HS-27A (cell line): Measurements from ENCODE around the gene PPIL1.
"Not testable (repeated sequence)": the region's sequence is repeated elsewhere in the genome, so short reads cannot be mapped to it uniquely, and the experiment has no call there.

Experiments
- DNase-seq: peaks from one replicate; pipeline ENCODE4 v3.0.0-alpha.2; 2012; ENCODE audit warnings: low read depth, missing footprints

The PPIL1 gene

GRCh38 chr6:36814249-36814648 lies 60.4 kb downstream of the PPIL1 start:
- DNase-seq = no peak

- no peak for DNase-seq
Measured at GRCh38 chr6:36813526-36813925, 61.1 kb downstream of the PPIL1 start.

GRCh38 chr6:36813047-36813446 lies 61.6 kb downstream of the PPIL1 start:
- not testable (repeated sequence) for DNase-seq

- no peak for DNase-seq
Measured at GRCh38 chr6:36809941-36810803, 64.4 kb downstream of the PPIL1 start.

- no peak for DNase-seq
Measured at GRCh38 chr6:36809156-36809555, 65.4 kb downstream of the PPIL1 start.

GRCh38 chr6:36808634-36809033 lies 66.0 kb downstream of the PPIL1 start:
- DNase-seq = no peak

- DNase-seq = no peak
Measured at GRCh38 chr6:36807750-36808149, 66.9 kb downstream of the PPIL1 start.

GRCh38 chr6:36807143-36807542 lies 67.5 kb downstream of the PPIL1 start:
- DNase-seq = no peak

GRCh38 chr6:36805917-36806316 lies 68.7 kb downstream of the PPIL1 start:
- no peak for DNase-seq

- DNase-seq = no peak
Measured at GRCh38 chr6:36805096-36805797, 69.4 kb downstream of the PPIL1 start.
